ENCODE data around the gene CTXND1.
"Not testable (repeated sequence)": the region's sequence is repeated elsewhere in the genome, so short reads cannot be mapped to it uniquely, and the experiment has no call there.

The CTXND1 gene

DNA sequence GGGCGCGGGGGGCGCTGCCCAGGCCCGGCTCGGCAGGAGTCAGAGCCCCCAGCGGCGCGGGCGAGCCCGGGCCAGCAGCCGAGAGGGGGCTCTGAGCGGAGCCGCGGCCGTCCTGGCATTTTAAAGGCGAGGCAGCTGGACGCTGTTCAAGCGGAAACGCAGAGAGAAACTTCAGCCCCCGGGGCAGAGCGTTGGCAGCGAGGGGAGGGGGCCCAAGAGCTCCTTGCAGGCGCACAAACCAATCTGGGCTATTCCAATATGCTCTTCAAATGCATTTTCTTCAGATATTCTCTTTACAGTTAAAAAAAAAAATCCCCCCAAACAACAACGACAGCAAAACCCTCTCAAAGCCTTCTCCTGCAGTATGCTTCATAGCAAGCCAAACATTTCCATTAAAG is at the start of gene CTXND1:
CTXND1 (minus strand) TSS at position 93 of the 398 bp plus-strand sequence. CDS start 50,264 bp downstream, outside the sequence.
- Histone ChIP-seq H3K4me3 (peak within 1 kb of the TSS; percentile 72), H3K27ac (peak within 1 kb of the TSS in 1 of 2 donors; percentile 38)
- DNase-seq (ENCODE audit: low spot score) = no peak
- TF ChIP-seq, protein P1, sequence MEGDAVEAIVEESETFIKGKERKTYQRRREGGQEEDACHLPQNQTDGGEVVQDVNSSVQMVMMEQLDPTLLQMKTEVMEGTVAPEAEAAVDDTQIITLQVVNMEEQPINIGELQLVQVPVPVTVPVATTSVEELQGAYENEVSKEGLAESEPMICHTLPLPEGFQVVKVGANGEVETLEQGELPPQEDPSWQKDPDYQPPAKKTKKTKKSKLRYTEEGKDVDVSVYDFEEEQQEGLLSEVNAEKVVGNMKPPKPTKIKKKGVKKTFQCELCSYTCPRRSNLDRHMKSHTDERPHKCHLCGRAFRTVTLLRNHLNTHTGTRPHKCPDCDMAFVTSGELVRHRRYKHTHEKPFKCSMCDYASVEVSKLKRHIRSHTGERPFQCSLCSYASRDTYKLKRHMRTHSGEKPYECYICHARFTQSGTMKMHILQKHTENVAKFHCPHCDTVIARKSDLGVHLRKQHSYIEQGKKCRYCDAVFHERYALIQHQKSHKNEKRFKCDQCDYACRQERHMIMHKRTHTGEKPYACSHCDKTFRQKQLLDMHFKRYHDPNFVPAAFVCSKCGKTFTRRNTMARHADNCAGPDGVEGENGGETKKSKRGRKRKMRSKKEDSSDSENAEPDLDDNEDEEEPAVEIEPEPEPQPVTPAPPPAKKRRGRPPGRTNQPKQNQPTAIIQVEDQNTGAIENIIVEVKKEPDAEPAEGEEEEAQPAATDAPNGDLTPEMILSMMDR (IDR thresholded peaks at IDR 0.05) = no peak

GRCh38 chr15:80301472-80301871 is 49.5 kb upstream of the CTXND1 start:
- Histone ChIP-seq H3K4me3 (no peak overlapping the region), H3K27ac (no peak overlapping the region)
- no peak for DNase-seq (ENCODE audit: low spot score)
- TF ChIP-seq, protein P1 (IDR thresholded peaks at IDR 0.05) = no peak

DNA sequence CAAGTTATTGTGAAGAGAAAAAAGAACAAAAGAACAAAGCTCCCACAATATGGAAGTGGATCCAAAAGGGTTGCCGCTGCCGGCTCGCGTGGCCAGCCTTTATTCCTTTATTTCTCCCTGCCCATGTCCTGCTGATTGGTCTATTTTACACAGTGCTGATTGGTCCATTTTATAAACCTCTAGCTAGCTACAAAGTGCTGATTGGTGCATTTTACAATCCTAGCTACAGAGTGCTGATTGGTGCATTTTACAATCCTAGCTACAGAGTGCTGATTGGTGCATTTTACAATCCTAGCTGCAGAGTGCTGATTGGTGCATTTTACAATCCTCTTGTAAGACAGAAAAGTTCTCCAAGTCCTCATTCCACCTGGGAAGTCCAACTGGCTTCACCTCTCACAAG is 43.8 kb upstream of the CTXND1 start:
- not testable (repeated sequence) for H3K4me3 ChIP-seq; DNase-seq (ENCODE audit: low spot score); H3K27ac ChIP-seq

DNA sequence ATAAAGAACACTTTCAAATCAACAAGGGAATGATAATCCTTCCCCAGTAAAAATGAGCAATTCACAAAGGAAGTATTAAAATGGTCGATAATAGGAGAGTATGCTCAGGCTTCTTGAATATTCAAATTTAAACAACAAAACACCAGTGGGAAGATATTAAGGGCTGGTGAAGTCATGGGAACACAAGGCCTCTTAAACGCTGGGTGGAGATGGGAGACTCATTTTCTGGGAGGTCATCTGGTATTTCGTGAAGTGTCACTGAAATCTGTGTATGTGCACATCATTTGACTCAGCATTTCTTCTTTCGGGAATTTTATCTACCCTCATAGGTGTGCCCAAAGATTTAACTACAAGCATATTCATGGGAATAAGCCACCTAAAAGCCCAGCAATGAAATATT is 40.1 kb upstream of the CTXND1 start:
- Histone ChIP-seq H3K4me3 (no peak overlapping the region), H3K27ac (no peak overlapping the region)
- TF ChIP-seq, protein P1 (IDR thresholded peaks at IDR 0.05) = no peak
- no peak for DNase-seq (ENCODE audit: low spot score)

GRCh38 chr15:80290891-80291290 is 38.9 kb upstream of the CTXND1 start:
- not testable (repeated sequence) for DNase-seq (ENCODE audit: low spot score); H3K4me3 ChIP-seq; H3K27ac ChIP-seq

DNA sequence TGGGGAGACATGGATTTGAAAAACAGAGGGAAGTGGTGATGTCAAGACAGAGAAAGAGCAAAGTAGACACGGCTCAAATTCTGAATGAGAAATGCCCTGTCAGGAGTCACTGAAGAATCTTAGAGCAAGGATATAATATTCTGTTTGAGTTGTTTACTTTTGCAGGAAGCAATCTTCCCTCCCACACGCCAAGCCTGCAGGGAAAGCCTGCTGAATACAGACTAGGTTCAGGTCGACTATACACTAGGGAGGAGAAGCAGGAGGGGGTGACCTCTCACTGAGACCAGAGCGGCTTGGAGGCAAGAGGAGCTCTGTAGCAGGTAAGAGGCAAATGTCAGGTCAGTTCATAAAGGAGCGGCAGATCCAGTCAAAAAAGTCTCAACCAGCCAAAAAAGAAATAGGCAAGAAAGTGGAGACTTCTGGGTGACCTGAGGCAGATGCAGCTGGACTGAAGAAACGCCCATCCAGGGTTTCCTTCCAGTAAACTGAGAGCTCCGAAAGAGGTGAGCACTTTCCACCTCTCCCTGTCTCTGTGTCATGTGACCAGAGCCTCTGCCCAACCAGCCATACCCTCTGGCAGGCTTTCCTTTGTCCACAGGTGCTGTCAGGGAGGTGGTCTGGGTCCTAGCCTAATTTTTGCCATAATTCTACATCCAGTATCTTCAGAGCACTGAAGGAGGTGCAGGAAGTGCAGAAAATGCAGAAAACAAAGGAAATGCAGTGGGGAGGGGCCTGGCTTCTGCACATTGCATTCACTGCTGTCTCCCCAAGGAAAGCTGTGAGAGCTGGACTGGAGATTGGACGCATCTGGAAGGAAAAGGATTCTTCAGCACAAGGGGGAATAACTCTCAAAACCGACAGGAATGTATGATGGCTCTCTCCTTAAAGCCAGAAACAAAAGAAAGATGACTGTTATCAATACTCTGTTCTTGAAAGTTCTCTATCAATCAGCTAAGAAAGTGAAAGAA is 37.8 kb upstream of the CTXND1 start:
- no peak overlapping the region for H3K27ac ChIP-seq
- TF ChIP-seq, protein P1 (IDR thresholded peaks at IDR 0.05) = no peak
- no peak overlapping the region for H3K4me3 ChIP-seq
- DNase-seq (ENCODE audit: low spot score) = no peak

- no peak overlapping the region for H3K4me3 ChIP-seq
- no peak overlapping the region for H3K27ac ChIP-seq
- DNase-seq (ENCODE audit: low spot score) = no peak
- TF ChIP-seq, protein P1 (IDR thresholded peaks at IDR 0.05) = no peak
These were observed 36.1 kb upstream of the CTXND1 start for GRCh38 chr15:80288131-80288530.

DNA sequence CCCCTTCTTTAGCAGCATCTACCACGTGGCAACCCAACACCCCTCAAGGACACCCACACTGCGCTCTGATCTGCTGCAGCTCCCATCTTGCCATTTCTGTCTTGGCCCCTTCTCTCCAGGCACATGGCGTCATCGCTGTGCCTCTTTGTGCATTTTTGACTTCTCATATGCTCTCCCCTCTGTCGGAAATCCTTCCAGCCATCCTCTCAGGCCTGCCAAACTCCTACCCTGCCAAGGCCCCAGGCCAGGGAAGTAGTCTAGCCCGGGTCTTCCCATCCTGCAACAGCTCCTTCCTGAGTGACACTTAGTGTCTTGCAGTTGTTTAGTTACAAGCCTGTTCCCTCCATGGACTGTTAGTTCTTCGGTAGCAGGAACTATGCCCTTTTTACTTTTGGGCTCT is 34.0 kb upstream of the CTXND1 start:
- Histone ChIP-seq H3K4me3 (no peak overlapping the region), H3K27ac (no peak overlapping the region)
- TF ChIP-seq, protein P1 (IDR thresholded peaks at IDR 0.05) = no peak
- no peak for DNase-seq (ENCODE audit: low spot score)

Measured in coronary artery (tissue), 2 donors.